Liver (tissue), 9 donors: ENCODE data around the gene VAMP4. TPM values are rescaled to one million over a fixed set of nuclear protein-coding genes. Genes with fewer than 3 reads are reported as not detected.

Experiments
- DNase-seq: peaks from one replicate; pipeline ENCODE4 v3.0.0-alpha.2; 2017; ENCODE audit warnings: low spot score
- H3K27ac ChIP-seq, 2 donors: one replicate each; pipeline ENCODE4 v1.7.0; 2013; ENCODE audit warnings: inconsistent platforms in 2 of 2, low read length in 2 of 2, control low read depth in 1 of 2, low read depth in 1 of 2, mild to moderate bottlenecking in 1 of 2
- H3K27me3 ChIP-seq, 4 donors: one replicate each; pipeline versions ENCODE4 v1.6.1 to v1.7.0; 2013; ENCODE audit warnings: low read length in 3 of 4, inconsistent platforms in 1 of 4, mild to moderate bottlenecking in 1 of 4, moderate library complexity in 1 of 4; ENCODE audit not compliant: control insufficient read depth in 4 of 4, insufficient read depth in 4 of 4
- H3K36me3 ChIP-seq, 4 donors: one replicate each; pipeline versions ENCODE4 v1.6.1 to v1.7.0; 2013; ENCODE audit warnings: low read length in 3 of 4, mild to moderate bottlenecking in 3 of 4, low read depth in 1 of 4, moderate library complexity in 1 of 4; ENCODE audit not compliant: control insufficient read depth in 4 of 4, insufficient read depth in 3 of 4
- H3K4me1 ChIP-seq, 4 donors: one replicate each; pipeline versions ENCODE4 v1.6.1 to v1.7.0; 2013; ENCODE audit warnings: low read length in 3 of 4, mild to moderate bottlenecking in 3 of 4, moderate library complexity in 1 of 4; ENCODE audit not compliant: control insufficient read depth in 4 of 4, insufficient read depth in 4 of 4
- H3K4me3 ChIP-seq, 3 donors: one replicate each; pipeline versions ENCODE4 v1.6.1 to v1.7.0; 2013; ENCODE audit warnings: low read length in 3 of 3, control low read depth in 1 of 3, low read depth in 1 of 3, mild to moderate bottlenecking in 1 of 3
- H3K9ac ChIP-seq, 2 donors: one replicate each; pipeline ENCODE4 v1.7.0; 2013; ENCODE audit warnings: low read length in 2 of 2, mild to moderate bottlenecking in 2 of 2, moderate library complexity in 2 of 2, control low read depth in 1 of 2, low read depth in 1 of 2
- H3K9me3 ChIP-seq, 4 donors: one replicate each; pipeline versions ENCODE4 v1.6.1 to v1.7.0; 2013; ENCODE audit warnings: low read length in 3 of 4; ENCODE audit not compliant: control insufficient read depth in 4 of 4
- ATF3 ChIP-seq: IDR thresholded peaks from 2 replicates; pipeline ENCODE4 v1.6.1; 2016; ENCODE audit warnings: antibody characterized with exemption
- CTCF ChIP-seq: fragments of 150-350 bp; IDR thresholded peaks from 2 replicates; pipeline ENCODE4 v1.5.1; 2017; ENCODE audit warnings: improper control_type of control experiment, low read depth, low read length; ENCODE audit not compliant: missing input control
- EGR1 ChIP-seq, 2 donors: IDR thresholded peaks; 2 replicates each; pipeline ENCODE4 v1.6.1; 2016 to 2018; ENCODE audit warnings: antibody characterized with exemption in 2 of 2, low read depth in 2 of 2
- FOXA1 ChIP-seq: IDR thresholded peaks from 2 replicates; pipeline ENCODE4 v1.6.1; 2016; ENCODE audit warnings: antibody characterized with exemption
- GABPA ChIP-seq, 2 donors: IDR thresholded peaks in 1 of 2; conservative IDR thresholded peaks in 1 of 2; 2 replicates each; pipeline ENCODE4 v1.6.1; 2016; ENCODE audit warnings: antibody characterized with exemption in 2 of 2, mild to moderate bottlenecking in 1 of 2, moderate library complexity in 1 of 2
- HNF4A ChIP-seq, 2 donors: conservative IDR thresholded peaks; 2 replicates each; pipeline ENCODE4 v1.6.1; 2016; ENCODE audit warnings: antibody characterized with exemption in 2 of 2, mild to moderate bottlenecking in 2 of 2
- HNF4G ChIP-seq: IDR thresholded peaks from 2 replicates; pipeline ENCODE4 v1.6.1; 2016; ENCODE audit warnings: antibody characterized with exemption
- JUND ChIP-seq, 2 donors: IDR thresholded peaks; 2 replicates each; pipeline ENCODE4 v1.6.1; 2016; ENCODE audit warnings: antibody characterized with exemption in 2 of 2
- MAX ChIP-seq: IDR thresholded peaks from 2 replicates; pipeline ENCODE4 v1.6.1; 2016; ENCODE audit warnings: antibody characterized with exemption
- NR2F2 ChIP-seq: IDR thresholded peaks from 2 replicates; pipeline ENCODE4 v1.6.1; 2016; ENCODE audit warnings: antibody characterized with exemption
- RAD21 ChIP-seq, 2 donors: IDR thresholded peaks; 2 replicates each; pipeline ENCODE4 v1.6.1; 2016; ENCODE audit warnings: antibody characterized with exemption in 2 of 2, mild to moderate bottlenecking in 2 of 2
- REST ChIP-seq: IDR thresholded peaks from 2 replicates; pipeline ENCODE4 v1.6.1; 2016; ENCODE audit warnings: antibody characterized with exemption, mild to moderate bottlenecking
- RXRA ChIP-seq, 2 donors: IDR thresholded peaks; 2 replicates each; pipeline ENCODE4 v1.6.1; 2017 to 2018; ENCODE audit warnings: antibody characterized with exemption in 2 of 2, mild to moderate bottlenecking in 1 of 2
- SP1 ChIP-seq: IDR thresholded peaks from 2 replicates; pipeline ENCODE4 v1.6.1; 2018; ENCODE audit warnings: antibody characterized with exemption, mild to moderate bottlenecking
- TAF1 ChIP-seq: conservative IDR thresholded peaks from 2 replicates; pipeline ENCODE4 v1.6.1; 2016; ENCODE audit warnings: antibody characterized with exemption, mild to moderate bottlenecking
- YY1 ChIP-seq: IDR thresholded peaks from 2 replicates; pipeline ENCODE4 v1.6.1; 2016; ENCODE audit warnings: antibody characterized with exemption, mild to moderate bottlenecking
- WGBS: extraction: QIAGEN DNeasy Blood & Tissue Kit; methylation state at CpG from one replicate; pipeline ENCODE4 v1.1.7; 2013; 5-methylcytosine and 5-hydroxymethylcytosine counted together
- polyA plus RNA-seq, 2 donors: library from polyadenylated mRNA; stranded (reverse) in 1 of 2; unstranded in 1 of 2; fragments of 200-250 nt in 1 of 2; fragments of >200 nt in 1 of 2; fragmentation: Nextera tagmentation in 1 of 2; extraction: Ambion mirVana in 1 of 2; gene quantifications; one replicate each; pipeline versions ENCODE4 v1.2.1 to v1.2.3, GENCODE V29; 2013 to 2015
- total RNA-seq, 2 donors: library from RNA; depleted of rRNA; stranded (reverse); fragments of >200 nt; gene quantifications; one replicate each; pipeline ENCODE4 v1.2.3, GENCODE V29; 2014
- donor health status: healthy.
- donor health status: healthy.
- donor health status: healthy.
- donor health status: healthy.
- donor health status: healthy.

The VAMP4 gene
- total and polyA plus RNA-seq, 4 donors: 4.0 to 6.1 (median 4.8) TPM

GRCh38 chr1:171654942-171655745 lies 86.7 kb downstream of the VAMP4 start:
- Histone ChIP-seq H3K36me3 (no peaks in the 10 kb centered on the region), H3K4me1 (peaks cover 4 to 19% (median 15%) of the 10 kb centered on the region in 4 donors), H3K9me3 (no peaks in the 10 kb centered on the region), H3K9ac (no peak overlapping the region), H3K27ac (peak overlapping the region; percentile 85 to 94), H3K27me3 (no peaks in the 10 kb centered on the region), H3K4me3 (no peak overlapping the region)
- 58% methylated on average over 24 of the region's 24 CpGs for WGBS
- peak; percentile 86 for DNase-seq
- TF ChIP-seq TAF1 (no peak), SP1 (peak; percentile 31), HNF4A (conservative IDR thresholded peaks at IDR 0.05) (no peak), JUND (IDR thresholded peaks at IDR 0.05) (no peak), RXRA (IDR thresholded peaks at IDR 0.05) (no peak), FOXA1 (no peak), CTCF (peak; percentile 25), NR2F2 (peak; percentile 93), RAD21 (IDR thresholded peaks at IDR 0.05) (peak in 1 of 2 donors; percentile 51), MAX (no peak)

GRCh38 chr1:171654201-171654941 lies 87.5 kb downstream of the VAMP4 start:
- Histone ChIP-seq H3K9ac (peak overlapping the region in 1 of 2 donors; percentile 92), H3K27ac (peak overlapping the region; percentile 85 to 94), H3K4me3 (no peak overlapping the region), H3K36me3 (no peaks in the 10 kb centered on the region), H3K9me3 (no peaks in the 10 kb centered on the region), H3K27me3 (no peaks in the 10 kb centered on the region), H3K4me1 (peaks cover 4 to 19% (median 15%) of the 10 kb centered on the region in 4 donors)
- no peak for DNase-seq
- TF ChIP-seq GABPA (IDR thresholded peaks at IDR 0.05 in 1 of 2, conservative IDR thresholded peaks at IDR 0.05 in 1 of 2): no peak
- peak in 1 of 2 donors; percentile 21 for TF ChIP-seq RAD21 (IDR thresholded peaks at IDR 0.05)
- no peak for TF ChIP-seq HNF4A (conservative IDR thresholded peaks at IDR 0.05)
- TF ChIP-seq RXRA (IDR thresholded peaks at IDR 0.05): peak; percentile 82 to 83
- TF ChIP-seq REST: no peak
- peak; percentile 24 for TF ChIP-seq YY1
- TF ChIP-seq HNF4G: no peak
- peak; percentile 77 for TF ChIP-seq SP1
- no peak for TF ChIP-seq ATF3
- TF ChIP-seq EGR1 (IDR thresholded peaks at IDR 0.05; ENCODE audit: low read depth in 2 of 2): no peak
- WGBS: 29% methylated on average over 8 of the region's 8 CpGs
